Suprapubic skin (tissue), 3 donors: ENCODE results near the gene IQCM.

Source experiments
- CTCF ChIP-seq, 2 donors: fragments of 200-600 bp in 1 of 2; fragments of 450-650 bp in 1 of 2; sonication (generic) in 1 of 2; IDR thresholded peaks; one replicate each; pipeline ENCODE4 v1.5.1; 2016 to 2019; ENCODE audit warnings: antibody characterized with exemption in 2 of 2, mild to moderate bottlenecking in 1 of 2, moderate library complexity in 1 of 2
- EP300 ChIP-seq: sonication (generic); formaldehyde crosslinking; IDR thresholded peaks from one replicate; pipeline ENCODE4 v1.6.1; 2017; ENCODE audit warnings: antibody characterized with exemption

GRCh38 chr4:149549911-149550310 is 265.7 kb downstream of the IQCM start:
- TF ChIP-seq CTCF (IDR thresholded peaks at IDR 0.05) (no peak), EP300 (no peak)
